Activated CD4-positive, alpha-beta T cell treated with anti-CD3 and anti-CD28 coated beads, Interleukin-2, amount 50 U/mL, for 48 hours (primary cell): ENCODE data around the gene GTPBP3.

Source experiments
- DNase-seq, 2 experiments: peaks; one replicate each; pipeline ENCODE4 v3.0.0-alpha.2; 2020

GTPBP3 gene

GRCh38 chr19:17328517-17329365, 8.6 kb upstream of the GTPBP3 start:
- no peak for DNase-seq

- no peak for DNase-seq
Measured at GRCh38 chr19:17329366-17330261, 7.7 kb upstream of the GTPBP3 start.

DNA sequence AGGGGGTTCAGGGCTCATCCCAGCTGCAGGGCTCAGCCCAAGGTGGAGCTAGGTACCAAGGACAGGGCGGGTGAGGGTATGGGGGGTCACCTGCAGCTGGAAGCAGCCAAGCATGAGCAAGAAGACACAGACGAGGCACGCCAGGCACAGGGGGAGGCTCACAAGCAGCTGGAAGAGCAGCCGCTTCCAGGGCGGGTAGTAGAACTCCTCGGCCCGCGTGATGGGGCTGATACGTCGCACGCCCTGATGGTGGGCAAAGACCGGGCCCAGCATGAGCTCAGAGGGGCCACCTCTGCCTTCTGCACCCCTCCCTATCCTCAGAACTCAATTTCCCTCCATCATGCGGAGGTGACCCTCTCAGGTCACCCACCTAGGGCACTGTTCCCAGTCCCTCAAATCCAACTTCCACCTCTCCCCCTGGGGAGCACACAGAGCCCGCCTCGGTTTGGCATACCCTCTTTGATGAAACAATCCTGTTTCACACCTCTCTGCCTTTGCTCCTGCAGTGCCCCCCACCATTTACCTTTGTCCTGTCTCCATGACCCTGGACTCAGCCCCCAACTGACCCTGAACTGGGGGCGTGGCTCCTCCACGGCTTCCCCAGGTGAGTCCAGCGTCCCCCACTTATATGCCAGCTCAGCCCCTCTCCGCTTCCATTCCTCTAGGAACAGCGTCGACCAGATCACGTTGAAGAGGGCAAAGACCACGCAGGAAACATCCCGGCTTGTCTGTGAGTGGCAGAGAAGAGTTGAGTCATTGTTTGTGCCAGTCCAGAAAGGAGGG, 6.9 kb upstream of the GTPBP3 start:
- DNase-seq, result no peak

DNA sequence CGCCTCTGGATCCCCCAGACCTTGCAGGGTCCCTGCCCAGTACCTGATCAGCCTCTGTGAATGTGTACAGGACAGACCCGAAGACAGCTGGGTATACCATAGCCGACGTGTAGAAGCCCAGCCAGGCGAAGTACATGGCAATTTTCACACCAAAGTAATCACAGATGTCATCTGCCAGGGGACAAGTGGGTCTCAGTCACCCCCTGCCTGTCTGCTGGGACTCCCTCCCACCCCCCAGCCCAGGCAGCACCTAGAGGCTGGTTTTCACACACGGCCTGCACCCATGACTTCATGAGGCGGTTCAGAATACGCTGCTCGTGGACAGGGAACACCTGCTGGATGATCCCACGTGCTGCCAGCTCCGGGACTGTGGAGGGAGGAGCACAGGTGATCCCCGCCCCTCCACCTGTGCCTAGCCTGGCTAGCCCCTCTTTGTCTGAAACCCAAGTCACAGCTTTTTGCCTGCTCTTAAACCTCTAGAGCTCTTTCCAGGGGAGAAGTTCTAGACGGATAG, 6.3 kb upstream of the GTPBP3 start:
- DNase-seq, result no peak

- DNase-seq, result no peak
Measured at GRCh38 chr19:17332360-17332676, 5.0 kb upstream of the GTPBP3 start.

DNA sequence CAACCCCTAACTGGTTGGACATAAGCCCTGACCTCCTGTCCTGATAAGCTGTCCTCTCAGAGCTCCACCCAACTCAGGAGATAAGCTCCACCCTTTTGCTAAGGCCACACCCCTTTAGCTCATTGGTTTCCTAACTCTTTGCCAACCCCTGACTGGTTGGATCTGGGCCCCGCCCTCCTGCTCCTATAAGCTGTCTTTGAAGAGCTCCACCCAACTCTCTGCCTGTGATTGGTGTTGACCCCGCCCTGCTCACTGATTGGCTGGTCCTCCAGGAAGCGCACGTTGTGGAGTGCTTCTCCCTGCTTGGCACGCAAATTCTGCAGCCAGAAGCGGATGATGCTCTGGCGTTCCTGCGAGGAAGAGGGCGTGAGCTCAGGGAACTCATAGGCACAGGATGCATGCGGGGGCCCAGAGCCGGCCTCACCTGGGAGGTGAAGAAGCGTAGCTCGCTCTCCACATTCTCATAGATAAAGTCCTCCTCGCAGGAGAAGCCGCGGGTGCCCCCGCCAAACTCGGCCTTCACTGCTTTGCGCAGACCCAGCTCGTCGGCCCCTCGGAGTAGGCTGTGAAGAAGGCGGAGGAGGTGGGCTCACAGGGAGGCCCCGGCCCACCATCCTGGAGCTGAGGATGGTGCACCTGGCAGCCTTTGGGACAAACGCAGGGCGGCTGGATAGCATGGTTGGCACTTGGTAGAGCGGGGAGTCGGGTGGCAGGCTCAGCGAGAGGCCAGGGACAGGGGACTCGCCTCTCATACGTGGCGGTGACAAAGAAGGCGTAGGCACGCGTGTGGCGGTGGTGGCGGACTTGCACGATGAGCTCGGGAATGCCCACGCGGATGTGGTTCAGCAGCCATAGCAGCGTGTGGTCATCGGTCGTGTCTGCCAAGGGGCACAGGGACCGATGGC, 4.4 kb upstream of the GTPBP3 start:
- peak; percentile 53 to 59 for DNase-seq

DNA sequence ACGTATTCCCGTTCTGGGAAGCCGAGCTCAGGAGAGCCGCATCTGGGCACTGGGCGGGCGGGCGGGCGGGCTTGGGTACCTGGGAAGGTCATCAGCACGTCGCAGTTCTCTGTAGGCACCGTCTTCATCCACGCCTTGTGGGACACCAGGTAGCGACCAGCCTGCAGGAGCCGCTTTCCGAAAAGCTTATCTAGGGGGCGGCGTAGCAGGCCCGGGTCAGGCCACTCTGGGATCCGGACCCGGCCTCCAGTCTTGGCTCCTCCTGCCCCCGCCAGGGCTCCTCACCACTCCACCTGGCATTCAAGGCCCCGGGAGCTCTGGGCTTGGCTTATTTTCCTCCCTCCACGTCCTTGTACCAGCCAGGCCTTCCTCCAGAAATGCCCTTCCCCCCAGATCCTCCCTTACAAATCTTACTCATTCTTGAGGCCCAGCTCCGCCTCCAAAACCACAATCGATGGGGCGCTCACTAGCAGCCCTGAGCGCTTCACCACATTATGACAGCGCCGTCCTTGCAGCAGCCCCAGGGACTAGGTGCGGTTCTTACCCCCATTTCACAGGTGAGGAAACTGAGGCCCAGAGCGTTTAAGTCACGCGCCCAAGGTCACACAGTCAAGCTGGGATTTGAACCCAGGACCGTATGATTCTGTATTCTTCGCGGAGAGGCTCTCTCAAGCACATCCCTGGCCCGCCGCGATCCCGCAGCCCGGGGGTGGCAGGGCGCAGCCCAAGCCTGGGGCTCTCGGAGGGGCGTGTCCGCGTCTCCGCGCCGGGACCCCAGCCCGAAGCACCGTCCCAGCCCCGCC, 3.5 kb upstream of the GTPBP3 start:
- DNase-seq, result peak; percentile 81 to 84

DNA sequence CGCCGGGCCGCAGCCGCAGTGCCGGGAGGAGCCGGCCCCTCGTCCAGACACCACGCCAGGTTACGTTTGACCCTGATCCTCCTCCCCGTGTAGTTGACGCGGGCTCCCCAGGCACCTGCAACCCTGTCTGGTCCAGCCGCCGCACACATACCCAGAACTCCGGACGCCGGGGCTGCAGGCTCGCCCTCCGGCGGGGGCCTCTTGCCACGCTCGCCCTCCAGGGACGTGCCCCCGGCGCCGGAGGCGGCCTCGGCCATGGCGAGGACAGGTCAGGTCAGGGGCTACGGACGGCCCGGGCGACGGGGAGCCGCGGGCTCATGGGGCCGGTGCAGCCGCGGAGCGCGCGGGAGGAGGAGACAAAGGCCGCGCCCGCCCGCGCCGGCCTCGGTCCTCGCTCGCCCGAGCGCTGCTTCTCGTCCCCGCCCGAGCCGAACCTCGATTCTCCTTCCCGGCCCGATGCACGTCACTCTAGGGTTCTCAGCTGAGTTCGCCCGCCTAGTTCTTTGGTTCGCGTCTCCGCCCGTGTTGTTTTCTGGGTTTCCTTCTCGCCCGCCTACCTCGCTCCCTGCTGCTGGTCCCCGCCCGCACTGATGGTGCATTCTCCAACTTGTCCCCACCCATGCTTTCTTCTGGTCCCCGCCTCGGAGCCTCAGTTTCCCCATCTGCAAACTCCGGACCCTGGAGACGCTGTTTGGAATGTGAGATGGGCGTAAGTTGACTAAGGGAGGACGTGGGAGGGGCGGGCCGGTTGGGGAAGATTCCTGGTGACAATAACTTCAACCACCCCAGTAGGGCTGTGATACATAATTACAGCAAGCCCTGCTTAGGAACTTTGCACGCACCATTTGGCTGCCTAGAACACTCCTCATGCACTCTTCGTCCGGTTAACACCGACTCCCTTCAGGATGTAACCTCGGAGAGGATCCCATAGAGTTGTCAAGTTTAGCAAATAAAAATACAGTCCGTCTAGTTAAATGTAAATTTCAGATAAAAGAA, 2.6 kb upstream of the GTPBP3 start, which contains the start of gene ANO8:
Gene ANO8, minus strand, starts transcription at position 442 of the 996 bp plus-strand sequence. Its CDS starts 185 bp downstream, at position 257.
- peak; percentile 98 to 99 for DNase-seq

DNA sequence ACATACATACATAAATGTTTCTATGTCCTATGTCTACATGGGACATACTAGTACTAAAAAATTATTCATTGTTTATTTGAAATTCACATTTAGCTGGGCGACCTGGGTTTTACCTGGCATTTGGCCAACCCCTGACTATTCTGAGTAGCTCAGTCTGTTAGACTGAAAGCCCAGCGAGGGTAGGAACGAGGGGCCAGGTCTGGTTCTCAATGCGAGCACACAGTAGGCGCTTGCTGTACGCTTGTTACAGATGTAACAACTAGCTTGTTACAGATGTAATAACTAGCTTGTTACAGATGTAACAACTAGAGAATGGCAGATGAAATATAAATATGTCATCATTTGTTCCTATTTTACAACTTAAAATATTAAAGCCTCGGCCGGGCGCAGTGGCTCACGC, 1.8 kb upstream of the GTPBP3 start:
- no peak for DNase-seq

- DNase-seq, result peak; percentile 57 to 65
Measured at GRCh38 chr19:17337675-17338432, 501 bp downstream of the GTPBP3 start.

GRCh38 chr19:17338433-17339078, 1.2 kb downstream of the GTPBP3 start:
- no peak for DNase-seq

- peak; percentile 72 to 76 for DNase-seq
Measured at GRCh38 chr19:17339088-17339741, 1.9 kb downstream of the GTPBP3 start.

DNA sequence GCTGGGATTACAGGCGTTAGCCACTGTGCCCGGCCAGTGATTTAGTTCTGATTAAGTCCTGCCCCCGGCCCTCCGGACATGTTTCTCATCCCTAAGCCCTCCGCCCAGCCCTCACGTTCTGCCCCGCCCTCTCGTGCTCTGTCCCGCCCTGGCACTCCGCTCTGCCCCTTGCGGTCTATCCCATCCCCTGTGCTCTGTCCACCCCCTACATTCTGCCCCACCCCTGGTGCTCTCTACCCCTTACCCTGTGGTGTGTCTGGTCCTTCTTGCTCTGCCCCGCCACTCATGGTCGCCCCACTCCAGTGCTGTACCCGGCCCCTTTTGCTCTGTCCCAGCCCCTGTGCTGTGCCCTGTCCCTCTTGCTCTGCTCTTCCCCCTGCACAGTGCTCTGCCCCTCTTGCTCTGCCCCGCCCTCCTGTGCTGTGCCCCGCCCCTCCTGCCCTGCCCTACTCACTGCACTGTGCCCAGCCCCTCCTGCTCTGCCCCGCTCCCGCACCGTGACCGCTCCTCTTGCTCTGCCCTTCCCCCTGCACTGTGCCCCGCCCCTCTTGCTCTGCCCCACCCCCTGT, 3.0 kb downstream of the GTPBP3 start:
- peak in 1 of 2 experiments; percentile 41 for DNase-seq

DNA sequence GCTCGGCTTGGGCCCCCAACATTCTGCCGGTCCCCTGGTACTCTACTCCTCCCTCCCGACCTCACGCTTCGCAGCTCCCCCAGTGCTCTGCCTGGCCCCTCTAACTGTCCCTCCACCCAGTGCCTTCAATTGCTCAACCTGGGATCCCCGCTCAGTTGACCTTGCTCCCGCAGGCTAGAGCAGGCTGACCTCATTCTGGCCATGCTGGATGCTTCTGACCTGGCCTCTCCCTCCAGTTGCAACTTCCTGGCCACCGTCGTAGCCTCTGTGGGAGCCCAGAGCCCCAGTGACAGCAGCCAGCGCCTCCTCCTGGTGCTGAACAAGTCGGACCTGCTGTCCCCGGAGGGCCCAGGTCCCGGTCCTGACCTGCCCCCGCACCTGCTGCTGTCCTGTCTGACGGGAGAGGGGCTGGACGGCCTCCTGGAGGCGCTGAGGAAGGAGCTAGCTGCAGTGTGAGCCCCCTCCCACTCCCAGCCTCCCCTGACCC, 3.6 kb downstream of the GTPBP3 start:
- DNase-seq, result no peak

DNA sequence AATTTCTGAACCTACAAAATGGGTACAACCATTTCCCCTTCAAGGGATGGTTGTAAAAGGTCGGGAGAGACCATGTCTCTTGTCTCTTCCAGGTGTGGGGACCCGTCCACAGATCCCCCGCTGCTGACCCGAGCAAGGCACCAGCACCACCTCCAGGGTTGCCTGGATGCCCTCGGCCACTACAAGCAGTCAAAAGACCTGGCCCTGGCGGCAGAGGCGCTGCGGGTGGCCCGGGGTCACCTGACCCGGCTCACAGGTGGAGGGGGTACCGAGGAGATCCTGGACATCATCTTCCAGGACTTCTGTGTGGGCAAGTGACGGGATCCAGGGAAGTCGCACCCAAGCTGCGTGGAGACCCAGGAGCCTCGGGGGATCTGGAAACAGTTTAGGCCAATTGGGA, 4.0 kb downstream of the GTPBP3 start:
- DNase-seq, result no peak

GRCh38 chr19:17341845-17342244, 4.5 kb downstream of the GTPBP3 start:
- no peak for DNase-seq

DNA sequence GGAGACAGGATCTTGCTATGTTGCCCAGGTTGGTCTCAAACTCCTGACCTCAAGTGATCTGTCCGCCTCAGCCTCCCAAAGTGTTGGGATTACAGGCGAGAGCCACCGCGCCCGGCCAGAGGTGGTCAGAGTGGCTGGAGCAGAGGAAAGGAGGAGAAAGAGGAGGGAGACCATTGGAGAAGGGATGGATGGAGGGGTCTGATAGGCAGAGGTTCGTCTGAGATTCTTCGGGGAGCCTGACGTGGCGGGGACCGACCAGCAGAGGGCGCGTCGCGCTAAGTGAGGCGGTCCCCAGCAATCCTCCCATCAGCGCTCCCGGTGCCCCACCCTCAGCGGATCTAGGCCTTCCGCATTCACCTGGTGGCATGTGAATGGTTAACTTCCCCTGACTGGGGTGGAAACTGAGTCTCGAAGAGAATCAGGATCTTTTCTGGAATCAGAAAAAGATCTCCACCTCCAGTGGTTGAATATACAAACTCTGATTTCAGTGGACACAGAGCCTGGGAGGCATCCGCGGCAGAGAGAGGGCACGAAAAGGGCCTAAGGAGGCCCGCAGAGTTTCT, 8.8 kb downstream of the GTPBP3 start:
- peak; percentile 85 to 89 for DNase-seq
